Esophagus muscularis mucosa (tissue), 4 donors: ENCODE data around the gene MFN2. TPM values are rescaled to one million over a fixed set of nuclear protein-coding genes. Genes with fewer than 3 reads are reported as not detected.
"Not testable (repeated sequence)": the region's sequence is repeated elsewhere in the genome, so short reads cannot be mapped to it uniquely, and the experiment has no call there.

Source experiments
- DNase-seq: peaks from one replicate; pipeline ENCODE4 v3.0.0-alpha.2; 2017; ENCODE audit errors: extremely low spot score
- H3K27ac ChIP-seq, 4 donors: fragments of 200-600 bp; sonication (generic); replicated peaks in 1 of 4; 1 replicate in 3 of 4; 2 replicates in 1 of 4; pipeline ENCODE4 v1.5.1; 2016 to 2019; ENCODE audit warnings: mild to moderate bottlenecking in 1 of 4
- H3K27me3 ChIP-seq, 4 donors: fragments of 200-600 bp; sonication (generic); one replicate each; pipeline versions ENCODE4 v1.5.1 to v1.6.0; 2016 to 2019
- H3K36me3 ChIP-seq, 4 donors: fragments of 200-600 bp; sonication (generic); one replicate each; pipeline ENCODE4 v1.5.1; 2016 to 2019
- H3K4me1 ChIP-seq, 4 donors: fragments of 200-600 bp; sonication (generic); one replicate each; pipeline ENCODE4 v1.5.1; 2016 to 2019
- H3K4me3 ChIP-seq, 4 donors: fragments of 200-600 bp; sonication (generic); 1 replicate in 2 of 4; 2 replicates in 2 of 4; pipeline ENCODE4 v1.5.1; 2016 to 2019; ENCODE audit warnings: mild to moderate bottlenecking in 4 of 4, moderate library complexity in 1 of 4
- H3K9me3 ChIP-seq, 4 donors: fragments of 200-600 bp; sonication (generic); 1 replicate in 3 of 4; 2 replicates in 1 of 4; pipeline ENCODE4 v1.5.1; 2016 to 2019
- EP300 ChIP-seq: sonication (generic); formaldehyde crosslinking; IDR thresholded peaks from one replicate; pipeline ENCODE4 v1.6.1; 2017; ENCODE audit warnings: antibody characterized with exemption
- POLR2A ChIP-seq: fragments of 450-650 bp; IDR thresholded peaks from one replicate; pipeline ENCODE4 v1.6.1; 2017; ENCODE audit warnings: antibody characterized with exemption, moderate library complexity, mild to moderate bottlenecking, low read depth
- POLR2AphosphoS5 ChIP-seq, 2 donors: sonication (generic); formaldehyde crosslinking; IDR thresholded peaks; one replicate each; pipeline ENCODE4 v1.6.1; 2017; ENCODE audit warnings: antibody characterized with exemption in 2 of 2
- WGBS: methylation state at CpG from one replicate; pipeline ENCODE4 v1.1.5; 2018; 5-methylcytosine and 5-hydroxymethylcytosine counted together
- intact Hi-C: fragments of 100-400 bp; cut with DNase I; formaldehyde crosslinking; loops from one replicate; pipeline ENCODE4 v1.15.1; 2023
- total RNA-seq, 4 donors: library from RNA; depleted of rRNA; stranded (reverse); fragments of >200 nt; gene quantifications; one replicate each; pipeline versions ENCODE4 v1.1.0 to v1.2.1, GENCODE V29; 2016
- TF ChIP-seq, protein P1 (sequence below), 3 experiments: fragments of 200-600 bp in 2 of 3; fragments of 450-650 bp in 1 of 3; sonication (generic) in 2 of 3; IDR thresholded peaks; one replicate each; pipeline ENCODE4 v1.5.1; 2017 to 2019; ENCODE audit warnings: antibody characterized with exemption in 3 of 3, mild to moderate bottlenecking in 2 of 3, moderate library complexity in 1 of 3

The MFN2 gene
- total RNA-seq, 4 donors from 2014 or later = 166 to 242 (median 191) TPM

GRCh38 chr1:12005488-12006166 lies 25.4 kb downstream of the MFN2 start:
- intact Hi-C loops = loop anchor here (2.0 kb wide), 1 partner anchor 31 kb away; no protein-coding TSS in a partner anchor
- H3K4me1 ChIP-seq = peaks cover 0 to 4% (median 0%) of the 10 kb centered on the region in 4 donors
- TF ChIP-seq POLR2A (no peak), POLR2AphosphoS5 (IDR thresholded peaks at IDR 0.05) (no peak), EP300 (no peak)
- TF ChIP-seq, protein P1, sequence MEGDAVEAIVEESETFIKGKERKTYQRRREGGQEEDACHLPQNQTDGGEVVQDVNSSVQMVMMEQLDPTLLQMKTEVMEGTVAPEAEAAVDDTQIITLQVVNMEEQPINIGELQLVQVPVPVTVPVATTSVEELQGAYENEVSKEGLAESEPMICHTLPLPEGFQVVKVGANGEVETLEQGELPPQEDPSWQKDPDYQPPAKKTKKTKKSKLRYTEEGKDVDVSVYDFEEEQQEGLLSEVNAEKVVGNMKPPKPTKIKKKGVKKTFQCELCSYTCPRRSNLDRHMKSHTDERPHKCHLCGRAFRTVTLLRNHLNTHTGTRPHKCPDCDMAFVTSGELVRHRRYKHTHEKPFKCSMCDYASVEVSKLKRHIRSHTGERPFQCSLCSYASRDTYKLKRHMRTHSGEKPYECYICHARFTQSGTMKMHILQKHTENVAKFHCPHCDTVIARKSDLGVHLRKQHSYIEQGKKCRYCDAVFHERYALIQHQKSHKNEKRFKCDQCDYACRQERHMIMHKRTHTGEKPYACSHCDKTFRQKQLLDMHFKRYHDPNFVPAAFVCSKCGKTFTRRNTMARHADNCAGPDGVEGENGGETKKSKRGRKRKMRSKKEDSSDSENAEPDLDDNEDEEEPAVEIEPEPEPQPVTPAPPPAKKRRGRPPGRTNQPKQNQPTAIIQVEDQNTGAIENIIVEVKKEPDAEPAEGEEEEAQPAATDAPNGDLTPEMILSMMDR (IDR thresholded peaks at IDR 0.05) = no peak
- H3K9me3 ChIP-seq = no peaks in the 10 kb centered on the region
- no peaks in the 10 kb centered on the region for H3K27me3 ChIP-seq
- no peak overlapping the region for H3K27ac ChIP-seq
- H3K36me3 ChIP-seq = peaks cover 85 to 100% (median 97%) of the 10 kb centered on the region in 4 donors
- no peak for DNase-seq
- H3K4me3 ChIP-seq = no peak overlapping the region
- 78% methylated on average over 5 of the region's 9 CpGs for WGBS

GRCh38 chr1:12006167-12006921 lies 26.1 kb downstream of the MFN2 start:
- no peak for DNase-seq
- TF ChIP-seq, protein P1 (IDR thresholded peaks at IDR 0.05) = no peak
- TF ChIP-seq EP300 (no peak), POLR2A (no peak), POLR2AphosphoS5 (IDR thresholded peaks at IDR 0.05) (no peak)
- intact Hi-C loops = loop anchor here (2.0 kb wide), 1 partner anchor 32 kb away; no protein-coding TSS in a partner anchor
- Histone ChIP-seq H3K27me3 (no peaks in the 10 kb centered on the region), H3K27ac (peak overlapping the region in 1 of 4 donors; percentile 27), H3K4me1 (peaks cover 0 to 4% (median 0%) of the 10 kb centered on the region in 4 donors), H3K9me3 (no peaks in the 10 kb centered on the region), H3K36me3 (peaks cover 85 to 100% (median 97%) of the 10 kb centered on the region in 4 donors), H3K4me3 (no peak overlapping the region)
- 88% methylated on average over 14 of the region's 17 CpGs for WGBS

DNA sequence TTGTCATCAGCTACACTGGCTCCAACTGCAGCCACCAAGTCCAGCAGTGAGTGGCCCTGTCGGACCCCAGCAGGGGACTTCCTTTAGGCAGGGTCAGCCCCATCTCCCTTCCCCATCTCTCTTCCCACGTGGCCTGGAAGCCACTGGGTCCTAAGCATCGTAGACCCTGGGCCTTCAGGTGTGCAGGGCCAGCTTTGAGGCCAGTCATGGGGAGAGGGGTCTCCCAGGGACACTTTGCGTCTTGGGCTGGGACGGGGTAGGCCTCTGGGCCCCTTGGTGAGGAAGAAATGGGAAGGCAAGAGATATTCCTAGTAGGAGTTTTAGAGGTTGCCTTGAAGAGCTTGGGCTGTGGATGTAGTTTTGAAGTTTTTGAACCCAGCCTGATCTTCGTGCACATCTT lies 27.0 kb downstream of the MFN2 start:
- H3K27ac ChIP-seq = no peak overlapping the region
- TF ChIP-seq POLR2A (no peak), POLR2AphosphoS5 (IDR thresholded peaks at IDR 0.05) (no peak), EP300 (no peak)
- TF ChIP-seq, protein P1 (IDR thresholded peaks at IDR 0.05) = no peak
- peaks cover 0 to 4% (median 0%) of the 10 kb centered on the region in 4 donors for H3K4me1 ChIP-seq
- no peaks in the 10 kb centered on the region for H3K27me3 ChIP-seq
- no peak for DNase-seq
- H3K9me3 ChIP-seq = no peaks in the 10 kb centered on the region
- intact Hi-C loops = loop anchor here (2.0 kb wide), 1 partner anchor 32 kb away; no protein-coding TSS in a partner anchor
- 84% methylated on average over 6 of the region's 6 CpGs for WGBS
- no peak overlapping the region for H3K4me3 ChIP-seq
- H3K36me3 ChIP-seq = peaks cover 85 to 100% (median 97%) of the 10 kb centered on the region in 4 donors

GRCh38 chr1:12008355-12008754 lies 28.1 kb downstream of the MFN2 start:
- H3K4me3 ChIP-seq, DNase-seq, H3K27me3 ChIP-seq, H3K4me1 ChIP-seq, intact Hi-C loops, H3K9me3 ChIP-seq: not testable (repeated sequence)
- Histone ChIP-seq H3K36me3 (peaks cover 77 to 100% (median 93%) of the 10 kb centered on the region in 4 donors), H3K27ac (peak overlapping the region in 1 of 4 donors; percentile 14)
- WGBS = 100% methylated on average over 8 of the region's 33 CpGs

DNA sequence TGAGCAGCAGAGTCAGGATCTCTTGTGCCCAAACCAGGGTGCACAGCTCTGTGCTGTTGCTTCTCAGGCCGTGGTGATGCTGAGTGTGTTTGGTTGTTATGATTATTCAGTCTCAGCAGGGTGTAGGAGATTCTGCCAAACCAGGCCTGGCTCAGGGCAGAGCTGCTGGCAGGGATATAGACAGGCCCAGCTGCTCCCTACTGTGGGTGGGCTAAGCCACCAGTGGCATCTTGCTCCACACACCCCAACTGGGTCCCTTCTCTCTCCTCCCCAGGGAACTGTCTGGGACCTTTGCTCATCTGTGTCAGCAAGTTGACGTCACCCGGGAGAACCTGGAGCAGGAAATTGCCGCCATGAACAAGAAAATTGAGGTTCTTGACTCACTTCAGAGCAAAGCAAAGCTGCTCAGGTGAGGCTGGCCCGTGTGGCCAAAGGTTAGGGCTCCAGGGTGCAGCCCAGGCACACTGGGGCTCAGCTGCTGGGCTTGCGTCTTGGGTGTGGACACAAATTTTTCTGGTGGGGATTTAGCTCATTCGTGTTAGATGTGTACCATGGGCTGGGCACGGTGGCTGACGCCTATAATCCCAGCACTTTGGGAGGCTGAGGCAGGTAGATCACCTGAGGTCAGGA lies 29.2 kb downstream of the MFN2 start:
- intact Hi-C loops = no loop called here
- 85% methylated on average over 4 of the region's 9 CpGs for WGBS
- H3K27me3 ChIP-seq = no peaks in the 10 kb centered on the region
- peaks cover 0 to 4% (median 0%) of the 10 kb centered on the region in 4 donors for H3K4me1 ChIP-seq
- TF ChIP-seq POLR2A (no peak), POLR2AphosphoS5 (IDR thresholded peaks at IDR 0.05) (no peak), EP300 (no peak)
- TF ChIP-seq, protein P1 (IDR thresholded peaks at IDR 0.05) = no peak
- H3K9me3 ChIP-seq = no peaks in the 10 kb centered on the region
- DNase-seq = no peak
- H3K36me3 ChIP-seq = peaks cover 68 to 97% (median 87%) of the 10 kb centered on the region in 4 donors
- H3K27ac ChIP-seq = no peak overlapping the region
- H3K4me3 ChIP-seq = no peak overlapping the region
